Neutrophil (primary cell): ENCODE data around the gene CDK17.
"Not testable (repeated sequence)": the region's sequence is repeated elsewhere in the genome, so short reads cannot be mapped to it uniquely, and the experiment has no call there.

Source experiments
- H3K27ac ChIP-seq: fragments of 200-600 bp; sonication (generic); 2 replicates; pipeline ENCODE4 v1.5.1; 2016; ENCODE audit warnings: mild to moderate bottlenecking, moderate library complexity
- H3K27me3 ChIP-seq: fragments of 200-600 bp; sonication (generic); 2 replicates; pipeline ENCODE4 v1.6.0; 2016; ENCODE audit warnings: mild to moderate bottlenecking
- H3K36me3 ChIP-seq: fragments of 200-600 bp; sonication (generic); 2 replicates; pipeline ENCODE4 v1.5.1; 2017
- H3K4me1 ChIP-seq, 2 experiments: fragments of 200-600 bp in 1 of 2; sonication (generic) in 1 of 2; 1 replicate in 1 of 2; 2 replicates in 1 of 2; pipeline versions ENCODE4 v1.5.1 to v1.6.1; 2013 to 2016; ENCODE audit warnings: low read depth in 1 of 2, low read length in 1 of 2, mild to moderate bottlenecking in 1 of 2, moderate library complexity in 1 of 2; ENCODE audit not compliant: control insufficient read depth in 1 of 2, insufficient read depth in 1 of 2
- H3K4me3 ChIP-seq, 2 experiments: fragments of 200-600 bp in 1 of 2; sonication (generic) in 1 of 2; 1 replicate in 1 of 2; 2 replicates in 1 of 2; pipeline ENCODE4 v1.5.1; 2013 to 2016; ENCODE audit warnings: low read depth in 1 of 2, low read length in 1 of 2, mild to moderate bottlenecking in 1 of 2, moderate library complexity in 1 of 2
- H3K9me3 ChIP-seq: fragments of 200-600 bp; sonication (generic); 2 replicates; pipeline ENCODE4 v1.5.1; 2016
- TF ChIP-seq, protein P1 (sequence below): fragments of 200-600 bp; sonication (generic); IDR thresholded peaks from 2 replicates; pipeline ENCODE4 v1.5.1; 2016; ENCODE audit warnings: antibody characterized with exemption

Gene CDK17

DNA sequence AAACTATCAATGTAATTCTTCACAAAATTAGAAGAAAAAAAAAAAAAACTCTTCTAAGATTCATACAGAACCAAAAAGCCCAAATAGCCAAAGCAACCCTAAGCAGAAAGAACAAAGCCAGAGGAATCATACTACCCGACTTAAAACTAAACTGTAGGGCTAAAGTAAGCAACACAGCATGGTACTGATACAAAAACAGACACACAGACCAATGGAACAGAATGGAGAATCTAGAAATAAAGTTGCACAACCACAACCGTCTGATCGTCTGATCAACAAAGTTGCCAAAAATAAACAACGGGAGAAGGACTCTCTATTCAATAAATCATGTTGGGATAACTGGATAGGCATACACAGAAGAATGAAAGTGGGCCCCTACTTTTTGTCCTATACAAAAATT, 16.9 kb downstream of the CDK17 start:
- TF ChIP-seq, protein P1, sequence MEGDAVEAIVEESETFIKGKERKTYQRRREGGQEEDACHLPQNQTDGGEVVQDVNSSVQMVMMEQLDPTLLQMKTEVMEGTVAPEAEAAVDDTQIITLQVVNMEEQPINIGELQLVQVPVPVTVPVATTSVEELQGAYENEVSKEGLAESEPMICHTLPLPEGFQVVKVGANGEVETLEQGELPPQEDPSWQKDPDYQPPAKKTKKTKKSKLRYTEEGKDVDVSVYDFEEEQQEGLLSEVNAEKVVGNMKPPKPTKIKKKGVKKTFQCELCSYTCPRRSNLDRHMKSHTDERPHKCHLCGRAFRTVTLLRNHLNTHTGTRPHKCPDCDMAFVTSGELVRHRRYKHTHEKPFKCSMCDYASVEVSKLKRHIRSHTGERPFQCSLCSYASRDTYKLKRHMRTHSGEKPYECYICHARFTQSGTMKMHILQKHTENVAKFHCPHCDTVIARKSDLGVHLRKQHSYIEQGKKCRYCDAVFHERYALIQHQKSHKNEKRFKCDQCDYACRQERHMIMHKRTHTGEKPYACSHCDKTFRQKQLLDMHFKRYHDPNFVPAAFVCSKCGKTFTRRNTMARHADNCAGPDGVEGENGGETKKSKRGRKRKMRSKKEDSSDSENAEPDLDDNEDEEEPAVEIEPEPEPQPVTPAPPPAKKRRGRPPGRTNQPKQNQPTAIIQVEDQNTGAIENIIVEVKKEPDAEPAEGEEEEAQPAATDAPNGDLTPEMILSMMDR = no peak
- Histone ChIP-seq H3K27me3 (no peaks in the 10 kb centered on the region), H3K36me3 (no peaks in the 10 kb centered on the region), H3K27ac (no peak overlapping the region), H3K4me1 (peaks cover 15% of the 10 kb centered on the region in 2 experiments), H3K4me3 (no peak overlapping the region), H3K9me3 (no peaks in the 10 kb centered on the region)

DNA sequence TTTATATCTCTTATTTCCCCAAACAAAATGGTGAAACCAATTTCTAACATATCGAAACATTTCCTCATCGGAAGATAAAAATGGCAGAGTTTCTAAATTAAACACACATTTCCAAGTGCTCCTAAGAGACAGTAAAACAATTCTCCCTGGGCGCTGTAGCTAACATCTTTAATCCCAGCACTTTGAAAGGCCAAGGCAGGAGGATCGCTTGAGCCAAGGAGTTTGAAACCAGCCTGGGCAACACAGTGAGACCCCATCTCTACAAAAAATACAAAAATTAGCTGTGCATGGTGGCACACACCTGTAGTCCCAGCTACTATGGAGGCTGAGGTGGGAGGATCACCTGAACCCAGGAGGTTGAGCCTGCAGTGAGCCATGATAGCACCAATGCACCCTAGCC, 20.5 kb downstream of the CDK17 start:
- not testable (repeated sequence) for H3K27ac ChIP-seq, H3K27me3 ChIP-seq, H3K36me3 ChIP-seq, H3K4me3 ChIP-seq, H3K9me3 ChIP-seq
- H3K4me1 ChIP-seq = peaks cover 5 to 14% of the 10 kb centered on the region in 2 experiments

DNA sequence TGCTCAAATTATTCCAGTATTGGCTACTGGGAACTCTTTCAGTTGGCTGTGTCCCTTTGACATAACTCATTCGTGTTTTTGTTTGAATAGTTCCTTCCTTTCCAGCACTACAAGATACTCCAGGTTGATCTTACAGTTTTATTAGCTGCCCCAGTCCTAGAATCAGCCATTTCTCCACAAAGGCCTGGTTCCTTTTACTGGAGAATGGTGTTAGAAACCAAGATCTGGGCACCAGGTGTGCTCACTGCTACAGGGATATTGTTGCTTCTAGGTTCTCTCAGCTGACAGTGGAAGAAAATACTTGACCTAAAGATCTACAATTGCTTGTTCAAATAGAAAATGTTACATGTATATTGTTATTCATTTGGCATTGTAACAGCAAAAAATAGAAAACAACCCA, 21.9 kb downstream of the CDK17 start:
- peak overlapping the region; percentile 9 for H3K27ac ChIP-seq

DNA sequence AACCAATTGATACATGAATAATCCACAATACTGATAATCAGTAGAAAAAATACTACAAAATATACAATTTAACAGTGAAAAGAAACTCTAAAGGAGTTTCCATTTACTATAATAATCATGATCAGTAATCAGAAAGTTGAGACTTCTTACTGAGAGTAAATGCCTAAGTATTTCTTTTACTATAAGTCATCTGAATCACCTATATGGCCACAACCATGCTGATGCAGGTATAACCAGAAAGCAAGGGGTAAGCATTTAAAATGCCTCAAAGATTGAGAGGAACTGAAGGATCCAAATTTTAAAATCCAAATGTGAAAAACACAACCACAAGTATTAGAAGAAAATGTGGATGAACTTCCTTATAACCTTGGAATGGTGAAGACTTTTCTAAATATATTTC, 23.4 kb downstream of the CDK17 start:
- Histone ChIP-seq H3K4me1 (peaks cover 8 to 15% of the 10 kb centered on the region in 2 experiments), H3K27ac (no peak overlapping the region), H3K9me3 (no peaks in the 10 kb centered on the region), H3K4me3 (no peak overlapping the region), H3K36me3 (no peaks in the 10 kb centered on the region), H3K27me3 (no peaks in the 10 kb centered on the region)
- TF ChIP-seq, protein P1 = no peak

More for the DNA sequence above, 21.9 kb downstream of the CDK17 start:
- no peaks in the 10 kb centered on the region for H3K9me3 ChIP-seq
- H3K4me1 ChIP-seq = peaks cover 8 to 15% of the 10 kb centered on the region in 2 experiments
- TF ChIP-seq, protein P1 = no peak
- H3K36me3 ChIP-seq = no peaks in the 10 kb centered on the region
- no peak overlapping the region for H3K4me3 ChIP-seq
- no peaks in the 10 kb centered on the region for H3K27me3 ChIP-seq

DNA sequence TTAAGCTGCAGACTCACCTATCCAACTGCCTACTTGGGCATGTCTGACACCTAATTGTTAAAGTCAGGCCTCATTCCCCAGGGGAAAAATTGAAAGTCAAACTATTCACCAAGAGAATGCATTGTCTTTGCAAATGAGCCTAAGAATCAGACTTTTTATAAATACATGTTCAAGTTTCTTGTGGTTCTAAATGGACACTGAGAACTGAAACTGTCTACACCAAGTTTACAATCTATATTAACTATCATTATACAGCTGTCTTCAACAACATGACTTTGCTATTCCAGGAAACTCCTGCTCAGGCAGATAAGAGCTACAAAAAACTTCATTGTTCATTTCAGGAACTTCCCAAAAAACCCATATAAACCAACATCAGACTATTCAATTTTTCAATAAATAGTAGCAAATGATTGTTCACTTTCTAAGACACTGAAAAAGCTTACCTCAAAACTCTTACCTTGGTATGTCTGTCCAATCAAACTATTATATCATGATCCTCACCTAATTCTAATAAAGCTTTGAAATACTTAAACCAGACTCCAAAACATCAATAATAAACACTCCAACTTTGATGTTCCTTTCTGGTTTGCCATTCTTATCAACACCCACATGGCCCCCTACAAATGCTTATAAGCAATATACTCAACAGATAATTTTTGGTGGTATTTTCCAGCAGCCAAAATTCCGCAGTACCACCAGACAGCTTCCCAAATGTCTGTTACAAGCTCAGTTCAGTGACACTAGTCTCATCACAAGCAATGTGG, 24.2 kb downstream of the CDK17 start:
- no peaks in the 10 kb centered on the region for H3K27me3 ChIP-seq
- H3K9me3 ChIP-seq = no peaks in the 10 kb centered on the region
- no peak overlapping the region for H3K27ac ChIP-seq
- H3K4me1 ChIP-seq = peaks cover 8 to 15% of the 10 kb centered on the region in 2 experiments
- no peaks in the 10 kb centered on the region for H3K36me3 ChIP-seq
- H3K4me3 ChIP-seq = no peak overlapping the region
- TF ChIP-seq, protein P1 = no peak

DNA sequence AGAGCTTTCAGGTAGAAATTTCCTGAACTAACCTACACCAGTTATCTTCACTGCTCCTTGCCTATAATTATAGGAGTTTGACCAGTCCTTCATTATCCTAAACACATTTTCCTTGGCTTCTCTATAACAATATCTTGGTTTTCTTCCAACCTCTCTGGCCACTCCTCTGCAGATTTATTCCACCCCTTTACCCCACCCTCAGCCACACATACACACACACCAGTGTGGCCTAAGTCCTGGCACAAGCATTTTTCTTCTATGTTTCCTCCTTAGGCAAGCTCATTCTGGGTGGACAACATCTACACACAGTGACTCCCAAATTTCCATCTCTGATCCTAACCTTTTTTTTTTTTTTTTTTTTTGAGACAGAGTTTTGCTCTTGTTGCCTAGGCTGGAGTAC, 25.1 kb downstream of the CDK17 start:
- TF ChIP-seq, protein P1 = no peak

More for the DNA sequence above, 25.1 kb downstream of the CDK17 start:
- Histone ChIP-seq H3K36me3 (no peaks in the 10 kb centered on the region), H3K27me3 (no peaks in the 10 kb centered on the region), H3K4me3 (no peak overlapping the region), H3K4me1 (peaks cover 8 to 15% of the 10 kb centered on the region in 2 experiments), H3K9me3 (no peaks in the 10 kb centered on the region), H3K27ac (no peak overlapping the region)
